GM18873 (cell line): ENCODE measurements around the gene IDI2.
A peak's percentile ranks its signal among the peaks of the same experiment; 100 is the strongest.
"Not testable (repeated sequence)": the region's sequence is repeated elsewhere in the genome, so short reads cannot be mapped to it uniquely, and the experiment has no call there.

Experiments
- ATAC-seq: cut with Tn5 transposase; IDR thresholded peaks from one replicate; pipeline ENCODE4 v1.9.1; 2021; ENCODE audit warnings: mild to moderate bottlenecking, moderate library complexity, moderate number of reproducible peaks; ENCODE audit not compliant: unreplicated experiment, low FRiP score

The IDI2 gene

DNA sequence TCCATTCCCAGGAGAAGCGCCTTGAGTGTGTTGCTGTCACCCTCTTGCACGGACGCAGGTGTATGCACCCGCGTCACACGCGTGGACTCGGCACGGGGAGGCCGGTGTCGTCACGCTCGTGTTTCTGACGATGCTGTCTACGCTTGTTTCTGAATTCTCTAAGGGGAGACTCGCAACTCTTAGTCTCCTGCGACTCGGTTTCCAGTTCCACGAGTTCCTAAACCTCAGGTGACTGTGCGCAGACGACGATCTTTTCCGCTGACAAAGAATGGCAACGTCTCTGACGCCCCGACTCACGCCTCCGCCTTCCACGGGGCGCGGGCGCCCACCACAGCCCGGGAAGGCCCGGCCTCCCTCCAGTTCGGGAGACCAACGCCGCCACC, 22.7 kb upstream of the IDI2 start:
- no peak for ATAC-seq

DNA sequence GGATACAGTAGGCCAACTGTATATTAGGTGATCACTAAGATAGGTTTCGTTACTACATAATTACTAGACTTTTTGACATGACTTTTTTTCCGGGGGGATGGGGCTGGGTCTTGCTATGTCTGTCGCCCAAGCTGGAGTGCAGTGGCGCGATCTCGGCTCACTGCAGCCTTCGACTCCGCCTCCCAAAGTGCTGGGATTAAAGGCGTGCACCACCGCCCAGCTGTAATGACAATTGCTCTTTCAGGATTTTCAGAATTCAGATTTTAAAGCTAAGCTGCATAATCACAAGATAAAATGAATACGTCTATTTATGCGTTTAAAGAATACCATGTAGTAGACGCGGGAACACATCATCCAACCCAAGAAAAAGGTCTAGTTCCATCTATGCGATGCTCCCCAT, 22.3 kb upstream of the IDI2 start:
- ATAC-seq = no peak

DNA sequence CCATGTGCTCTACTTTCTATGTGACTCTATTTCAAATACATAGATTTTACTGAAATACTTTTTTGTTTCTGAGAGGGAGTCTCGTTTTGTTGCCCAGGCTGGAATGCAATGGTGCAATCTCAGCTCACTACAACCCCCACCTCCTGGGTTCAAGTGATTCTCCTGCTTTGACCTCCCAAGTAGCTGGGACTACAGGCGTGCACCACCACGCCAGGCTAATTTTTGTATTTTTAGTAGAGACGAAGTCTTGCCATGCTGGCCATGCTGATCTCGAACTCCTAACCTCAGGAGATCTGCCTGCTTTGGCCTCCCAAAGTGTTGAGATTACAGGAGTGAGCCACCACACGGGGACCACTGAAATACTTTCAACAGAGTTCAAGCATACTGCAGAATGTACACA, 19.8 kb upstream of the IDI2 start:
- no peak for ATAC-seq

GRCh38 chr10:1044964-1045363, 19.3 kb upstream of the IDI2 start:
- ATAC-seq = no peak

- no peak for ATAC-seq
Measured at GRCh38 chr10:1044146-1044545, 18.5 kb upstream of the IDI2 start.

DNA sequence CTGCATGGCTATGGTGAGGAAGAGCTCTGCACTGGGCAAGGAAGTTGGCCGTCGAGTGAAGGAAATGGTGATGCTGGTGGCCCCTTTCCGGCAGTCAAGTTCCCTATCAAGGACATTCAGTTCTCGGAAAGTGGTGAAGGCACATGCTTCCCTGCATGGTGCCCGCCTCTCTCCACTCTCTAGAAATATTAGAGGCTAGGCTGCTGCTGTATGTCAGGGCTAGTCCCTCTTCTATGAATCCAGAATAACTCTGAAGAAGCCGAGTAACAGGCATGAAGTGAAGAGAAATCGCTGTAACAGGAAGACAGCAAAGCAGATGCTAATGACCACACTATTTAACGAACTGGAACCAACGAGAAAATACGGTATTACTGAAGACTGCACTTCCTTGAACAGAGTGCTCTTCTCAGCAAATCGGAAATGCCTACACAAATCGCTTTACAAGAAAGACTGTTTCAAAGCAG, 17.9 kb upstream of the IDI2 start:
- ATAC-seq = peak; percentile 43

DNA sequence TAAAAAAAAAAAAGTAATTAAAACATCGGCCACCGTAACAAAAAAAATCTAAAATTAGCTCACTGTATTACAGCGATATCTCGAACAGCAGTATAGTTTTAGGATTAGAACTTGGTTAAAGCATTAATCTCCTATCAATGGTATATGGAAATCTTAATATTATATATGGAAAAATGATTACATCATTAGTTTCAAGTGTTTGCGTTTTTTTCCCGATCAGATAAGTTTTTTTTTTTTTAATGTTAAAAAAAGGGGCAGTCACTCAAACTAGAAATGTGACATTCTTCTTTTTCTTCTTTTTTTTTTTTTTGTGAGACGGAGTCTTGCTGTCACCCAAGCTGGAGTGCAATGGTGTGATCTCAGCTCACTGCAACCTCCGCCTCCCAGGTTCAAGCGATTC, 15.9 kb upstream of the IDI2 start:
- ATAC-seq = no peak

- ATAC-seq = no peak
Measured at GRCh38 chr10:1040133-1040532, 14.5 kb upstream of the IDI2 start.

DNA sequence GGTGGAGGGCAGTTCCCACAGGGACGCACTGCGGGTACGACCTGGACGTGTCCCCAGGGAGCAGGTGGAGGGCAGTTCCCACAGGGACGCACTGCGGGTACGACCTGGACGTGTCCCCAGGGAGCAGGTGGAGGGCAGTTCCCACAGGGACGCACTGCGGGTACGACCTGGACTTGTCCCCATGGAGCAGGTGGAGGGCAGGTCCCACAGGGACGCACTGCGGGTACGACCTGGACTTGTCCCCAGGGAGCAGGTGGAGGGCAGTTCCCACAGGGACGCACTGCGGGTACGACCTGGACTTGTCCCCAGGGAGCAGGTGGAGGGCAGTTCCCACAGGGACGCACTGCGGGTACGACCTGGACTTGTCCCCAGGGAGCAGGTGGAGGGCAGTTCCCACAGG, 13.1 kb upstream of the IDI2 start:
- ATAC-seq = not testable (repeated sequence)

GRCh38 chr10:1037098-1037497, 11.4 kb upstream of the IDI2 start:
- ATAC-seq = no peak

DNA sequence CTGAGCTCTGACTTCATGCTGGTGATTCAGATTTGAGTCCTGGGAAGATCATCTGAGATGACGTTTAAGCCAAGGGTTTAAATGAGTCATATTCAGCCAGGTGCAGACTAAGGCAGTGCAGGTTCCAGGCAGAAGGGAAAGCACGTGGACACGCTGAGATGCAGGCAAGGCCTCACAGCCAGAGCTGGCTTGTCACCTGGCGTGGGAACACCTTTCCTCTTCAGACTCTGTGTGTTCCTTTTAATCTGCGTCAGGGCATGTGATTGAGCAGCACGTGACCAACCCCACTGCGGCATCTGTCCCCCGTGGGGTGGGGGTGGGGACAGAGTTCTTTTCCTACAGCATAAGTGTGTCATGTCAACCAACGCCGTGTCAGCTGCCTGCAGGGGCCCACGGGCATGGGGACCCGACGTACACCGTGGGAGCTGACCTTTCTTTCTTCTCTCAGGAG, 10.7 kb upstream of the IDI2 start:
- peak; percentile 81 for ATAC-seq

DNA sequence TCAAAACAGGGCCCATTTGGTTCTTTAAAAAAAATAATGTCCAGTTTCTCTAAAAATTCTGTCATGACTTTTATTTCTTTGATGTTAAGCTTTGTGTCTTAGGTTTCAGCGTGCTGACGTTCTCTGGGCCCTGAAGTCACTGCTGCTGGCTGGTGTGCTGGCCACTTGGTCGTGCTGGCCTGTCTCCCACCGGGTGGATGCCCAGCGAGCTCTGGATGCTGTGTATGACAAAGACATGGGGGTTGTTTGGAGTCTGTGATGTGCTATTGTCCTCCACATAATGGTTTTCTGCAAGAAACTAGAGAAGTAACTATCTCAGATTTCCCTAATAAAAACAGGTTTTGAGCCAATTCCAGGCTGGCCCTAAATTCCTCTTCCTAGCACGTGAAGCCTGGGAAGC, 9.5 kb upstream of the IDI2 start:
- ATAC-seq = no peak

GRCh38 chr10:1034758-1035157, 9.1 kb upstream of the IDI2 start:
- ATAC-seq = no peak

- ATAC-seq = no peak
Measured at GRCh38 chr10:1033601-1034000, 7.9 kb upstream of the IDI2 start.

GRCh38 chr10:1029838-1030237, 4.2 kb upstream of the IDI2 start:
- no peak for ATAC-seq

GRCh38 chr10:1026578-1026977, 919 bp upstream of the IDI2 start:
- no peak for ATAC-seq

- ATAC-seq = no peak
Measured at GRCh38 chr10:1024103-1024502, 1.6 kb downstream of the IDI2 start.

DNA sequence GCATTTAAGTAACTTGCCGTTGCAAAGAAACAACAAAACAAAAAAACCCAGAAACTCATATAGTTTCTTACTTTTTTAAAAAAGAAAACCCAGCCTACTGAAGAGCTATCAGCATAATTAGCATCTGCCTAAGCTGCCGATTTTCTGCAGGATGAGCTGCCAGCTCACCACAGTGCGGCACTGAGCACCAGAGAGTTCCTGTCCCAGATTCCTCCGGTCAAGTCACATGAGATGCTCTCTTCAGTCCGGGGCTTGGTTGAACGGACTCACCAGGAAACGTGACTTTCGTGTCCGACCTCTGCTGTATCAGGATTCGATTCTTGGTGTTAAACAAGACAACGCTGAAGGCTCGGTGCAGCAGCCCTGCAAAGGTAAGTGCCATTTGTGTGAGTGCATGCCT, 3.2 kb downstream of the IDI2 start:
- no peak for ATAC-seq

GRCh38 chr10:1020958-1021357, 4.7 kb downstream of the IDI2 start:
- no peak for ATAC-seq

DNA sequence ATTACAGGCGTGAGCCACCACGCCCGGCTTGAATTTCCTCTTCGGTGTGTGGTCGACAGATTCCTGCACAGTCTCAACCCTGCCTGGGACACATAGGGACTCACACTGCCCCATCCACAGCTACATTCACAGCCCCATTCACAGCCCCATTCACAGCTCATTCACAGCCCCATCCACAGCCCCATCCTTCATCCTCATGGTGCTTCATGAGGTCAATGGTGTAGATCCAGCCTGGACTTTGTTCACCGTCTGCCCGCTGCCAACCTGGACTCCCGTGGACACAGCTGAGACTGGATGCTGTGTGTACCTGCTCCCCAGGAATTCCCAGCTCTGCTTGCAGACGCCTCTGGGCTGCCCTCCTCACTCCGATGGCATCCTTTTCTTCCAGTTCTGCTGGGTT, 5.2 kb downstream of the IDI2 start:
- ATAC-seq = no peak

- ATAC-seq = no peak
Measured at GRCh38 chr10:1019362-1019761, 6.3 kb downstream of the IDI2 start.

- ATAC-seq = no peak
Measured at GRCh38 chr10:1015688-1016087, 10.0 kb downstream of the IDI2 start.

DNA sequence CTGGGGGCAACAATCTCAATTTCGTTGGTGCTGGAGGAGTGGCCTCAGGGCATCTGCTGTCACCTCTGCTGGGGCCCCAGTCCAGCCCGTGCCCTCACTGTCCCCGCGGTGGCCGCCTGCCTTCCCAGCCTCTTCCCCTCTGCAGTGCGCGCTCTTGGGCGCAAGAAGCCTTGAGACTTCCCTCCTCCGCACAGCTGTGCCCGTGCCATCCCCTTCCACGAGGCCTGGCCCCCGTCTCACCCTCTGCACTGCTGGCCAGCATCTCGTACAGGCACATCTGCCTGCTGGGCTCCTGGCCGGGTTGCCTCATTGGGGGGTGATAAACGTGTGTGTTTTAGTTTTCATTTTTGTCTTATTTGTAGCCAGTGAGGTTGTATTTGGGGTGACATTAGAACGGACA, 14.0 kb downstream of the IDI2 start:
- ATAC-seq = no peak
